Measurements from ENCODE around the gene AGRP.

GRCh38 chr16:67525176-67525860, 42.0 kb upstream of the AGRP start:
- TF ChIP-seq FEZF1 (tag by site-specific recombination; IDR thresholded peaks at IDR 0.05) (no peak), BCL6B (tag by site-specific recombination; IDR thresholded peaks at IDR 0.05) (no peak), ZNF138 (tag by site-specific recombination; IDR thresholded peaks at IDR 0.05; ENCODE audit: borderline replicate concordance) (no peak), ZNF629 (tag by site-specific recombination; IDR thresholded peaks at IDR 0.05) (no peak), OVOL3 (tag by site-specific recombination; IDR thresholded peaks at IDR 0.05) (no peak), ZBTB7A (tag by site-specific recombination; IDR thresholded peaks at IDR 0.05; ENCODE audit: low read depth) (no peak), ZNF510 (tag by site-specific recombination; IDR thresholded peaks at IDR 0.05; ENCODE audit: insufficient replicate concordance) (no peak), PRDM10 (tag by site-specific recombination; IDR thresholded peaks at IDR 0.05) (peak; percentile 80), SP2 (tag by site-specific recombination; IDR thresholded peaks at IDR 0.05) (no peak)
- TF ChIP-seq, protein P1, sequence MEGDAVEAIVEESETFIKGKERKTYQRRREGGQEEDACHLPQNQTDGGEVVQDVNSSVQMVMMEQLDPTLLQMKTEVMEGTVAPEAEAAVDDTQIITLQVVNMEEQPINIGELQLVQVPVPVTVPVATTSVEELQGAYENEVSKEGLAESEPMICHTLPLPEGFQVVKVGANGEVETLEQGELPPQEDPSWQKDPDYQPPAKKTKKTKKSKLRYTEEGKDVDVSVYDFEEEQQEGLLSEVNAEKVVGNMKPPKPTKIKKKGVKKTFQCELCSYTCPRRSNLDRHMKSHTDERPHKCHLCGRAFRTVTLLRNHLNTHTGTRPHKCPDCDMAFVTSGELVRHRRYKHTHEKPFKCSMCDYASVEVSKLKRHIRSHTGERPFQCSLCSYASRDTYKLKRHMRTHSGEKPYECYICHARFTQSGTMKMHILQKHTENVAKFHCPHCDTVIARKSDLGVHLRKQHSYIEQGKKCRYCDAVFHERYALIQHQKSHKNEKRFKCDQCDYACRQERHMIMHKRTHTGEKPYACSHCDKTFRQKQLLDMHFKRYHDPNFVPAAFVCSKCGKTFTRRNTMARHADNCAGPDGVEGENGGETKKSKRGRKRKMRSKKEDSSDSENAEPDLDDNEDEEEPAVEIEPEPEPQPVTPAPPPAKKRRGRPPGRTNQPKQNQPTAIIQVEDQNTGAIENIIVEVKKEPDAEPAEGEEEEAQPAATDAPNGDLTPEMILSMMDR (tag by site-specific recombination; IDR thresholded peaks at IDR 0.05): no peak
- TF ChIP-seq, protein P2, sequence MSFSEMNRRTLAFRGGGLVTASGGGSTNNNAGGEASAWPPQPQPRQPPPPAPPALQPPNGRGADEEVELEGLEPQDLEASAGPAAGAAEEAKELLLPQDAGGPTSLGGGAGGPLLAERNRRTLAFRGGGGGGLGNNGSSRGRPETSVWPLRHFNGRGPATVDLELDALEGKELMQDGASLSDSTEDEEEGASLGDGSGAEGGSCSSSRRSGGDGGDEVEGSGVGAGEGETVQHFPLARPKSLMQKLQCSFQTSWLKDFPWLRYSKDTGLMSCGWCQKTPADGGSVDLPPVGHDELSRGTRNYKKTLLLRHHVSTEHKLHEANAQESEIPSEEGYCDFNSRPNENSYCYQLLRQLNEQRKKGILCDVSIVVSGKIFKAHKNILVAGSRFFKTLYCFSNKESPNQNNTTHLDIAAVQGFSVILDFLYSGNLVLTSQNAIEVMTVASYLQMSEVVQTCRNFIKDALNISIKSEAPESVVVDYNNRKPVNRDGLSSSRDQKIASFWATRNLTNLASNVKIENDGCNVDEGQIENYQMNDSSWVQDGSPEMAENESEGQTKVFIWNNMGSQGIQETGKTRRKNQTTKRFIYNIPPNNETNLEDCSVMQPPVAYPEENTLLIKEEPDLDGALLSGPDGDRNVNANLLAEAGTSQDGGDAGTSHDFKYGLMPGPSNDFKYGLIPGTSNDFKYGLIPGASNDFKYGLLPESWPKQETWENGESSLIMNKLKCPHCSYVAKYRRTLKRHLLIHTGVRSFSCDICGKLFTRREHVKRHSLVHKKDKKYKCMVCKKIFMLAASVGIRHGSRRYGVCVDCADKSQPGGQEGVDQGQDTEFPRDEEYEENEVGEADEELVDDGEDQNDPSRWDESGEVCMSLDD (tag by site-specific recombination; IDR thresholded peaks at IDR 0.05): no peak

Measured in HEK293 (cell line).